Heart right ventricle (tissue), 16 donors: ENCODE results near the gene CYP2W1. TPM values are rescaled to one million over a fixed set of nuclear protein-coding genes. Genes with fewer than 3 reads are reported as not detected.

ENCODE experiments used
- ATAC-seq, 8 donors: fragments of 200-7000 bp; cut with Tn5 transposase; one replicate each; pipeline ENCODE4 v1.9.1; 2020; ENCODE audit warnings: mild to moderate bottlenecking in 8 of 8, moderate library complexity in 8 of 8, moderate number of reproducible peaks in 1 of 8
- DNase-seq, 2 donors: peaks; one replicate each; pipeline ENCODE4 v3.0.0-alpha.2; 2020
- H3K27ac ChIP-seq, 10 donors: fragments of 200-600 bp; sonication (generic) in 2 of 10; one replicate each; pipeline versions ENCODE4 v1.5.0 to v1.8.0; 2020 to 2022; ENCODE audit warnings: mild to moderate bottlenecking in 3 of 10
- H3K27me3 ChIP-seq, 7 donors: fragments of 200-600 bp; one replicate each; pipeline ENCODE4 v1.8.0; 2021 to 2022; ENCODE audit warnings: mild to moderate bottlenecking in 2 of 7
- H3K36me3 ChIP-seq, 9 donors: fragments of 200-600 bp; sonication (generic) in 1 of 9; one replicate each; pipeline versions ENCODE4 v1.5.0 to v1.8.0; 2020 to 2022; ENCODE audit warnings: mild to moderate bottlenecking in 2 of 9
- H3K4me1 ChIP-seq, 9 donors: fragments of 200-600 bp; sonication (generic) in 1 of 9; one replicate each; pipeline versions ENCODE4 v1.5.0 to v1.8.0; 2020 to 2022; ENCODE audit warnings: mild to moderate bottlenecking in 4 of 9
- H3K4me3 ChIP-seq, 10 donors: fragments of 200-600 bp; sonication (generic) in 2 of 10; one replicate each; pipeline versions ENCODE4 v1.5.0 to v1.8.0; 2020 to 2022; ENCODE audit warnings: mild to moderate bottlenecking in 7 of 10, moderate library complexity in 2 of 10
- H3K9me3 ChIP-seq, 11 donors: fragments of 200-600 bp in 10 of 11; sonication (generic) in 2 of 11; one replicate each; pipeline versions ENCODE4 v1.5.0 to v1.8.0; 2013 to 2022; ENCODE audit warnings: mild to moderate bottlenecking in 2 of 11, control low read depth in 1 of 11, moderate library complexity in 1 of 11
- WGBS, 2 donors: extraction: QIAGEN DNeasy Blood & Tissue Kit; methylation state at CpG; one replicate each; pipeline ENCODE4 v1.1.7; 2013; ENCODE audit warnings: inconsistent platforms in 1 of 2; 5-methylcytosine and 5-hydroxymethylcytosine counted together
- intact Hi-C, 10 donors: fragments of 100-400 bp; cut with DNase I; formaldehyde crosslinking; loops; one replicate each; pipeline versions ENCODE4 v1.11.1 to v1.14.2; 2022
- polyA plus RNA-seq, 2 donors: library from polyadenylated mRNA; stranded (reverse); fragments of 200-250 nt; gene quantifications; one replicate each; pipeline ENCODE4 v1.2.3, GENCODE V29; 2013
- total RNA-seq, 10 donors: library from RNA; stranded (reverse); fragmentation: NEBNext Ultra II Directional in 3 of 10; extraction: Animal tissue kit (Norgen Biotek cat#: 25700) in 3 of 10; gene quantifications; one replicate each; pipeline versions ENCODE4 v1.2.1 to v1.2.4, GENCODE V29; 2021 to 2023
- TF ChIP-seq, protein P1 (sequence below), 9 donors: fragments of 200-600 bp; sonication (generic) in 2 of 9; IDR thresholded peaks; one replicate each; pipeline versions ENCODE4 v1.5.0 to v1.8.0; 2021 to 2022; ENCODE audit warnings: antibody characterized with exemption in 9 of 9, mild to moderate bottlenecking in 5 of 9, moderate library complexity in 1 of 9
- donor health status: Arrhythmogenic right ventricular cardiomyopathy.
- donor health status: ischemic (EF 13 %, LVEDD 7.1; RV severe dilation, severe dysfunction).
- donor health status: healthy with polysubstance abuse.
- donor health status: DM: no; HTN: yes; CAD: no.
- donor health status: DM: no; HTN: no; CAD: no.
- donor health status: ischemic (EF 25% LVEDD 6.9; RV normal size, moderate dysfunction).
- donor health status: ischemic (EF 25% LVEDD 5.7; RV mildly dilated, moderate dysfunction).
- donor health status: healthy.
- donor health status: DM: yes; HTN: yes; CAD: no.
- donor health status: Ischemic cardiomyopathy.
- donor health status: ischemic (EF 35%, LVEDD 5.7; RV mildly dilated, moderate dysfunction).
- donor health status: nonischemic (EF 11% LVEDD 7.7; RV severe dilation, severe dysfunction).
- donor health status: DM: yes; HTN: yes; CAD: no.
- donor health status: PGD.
- donor health status: ischemic (EF 29% LVEDD 5.4; RV normal size, mild dysfunction).
- donor health status: nonischemic (EF 23%, LVEDD 6.1; RV moderate dilation, normal function).

CYP2W1 gene
- total and polyA plus RNA-seq, 12 donors: not detected

GRCh38 chr7:936386-937054 is 46.5 kb upstream of the CYP2W1 start:
- intact Hi-C loops: no loop called here
- ATAC-seq (no peak), DNase-seq (peak in 1 of 2 donors; percentile 5)
- Histone ChIP-seq H3K9me3 (peaks cover 0 to 8% (median 0%) of the 10 kb centered on the region in 11 donors), H3K27ac (no peak overlapping the region), H3K4me3 (no peak overlapping the region), H3K4me1 (peaks cover 0 to 14% (median 0%) of the 10 kb centered on the region in 9 donors), H3K36me3 (peaks cover 0 to 8% (median 0%) of the 10 kb centered on the region in 9 donors), H3K27me3 (no peaks in the 10 kb centered on the region)
- TF ChIP-seq, protein P1, sequence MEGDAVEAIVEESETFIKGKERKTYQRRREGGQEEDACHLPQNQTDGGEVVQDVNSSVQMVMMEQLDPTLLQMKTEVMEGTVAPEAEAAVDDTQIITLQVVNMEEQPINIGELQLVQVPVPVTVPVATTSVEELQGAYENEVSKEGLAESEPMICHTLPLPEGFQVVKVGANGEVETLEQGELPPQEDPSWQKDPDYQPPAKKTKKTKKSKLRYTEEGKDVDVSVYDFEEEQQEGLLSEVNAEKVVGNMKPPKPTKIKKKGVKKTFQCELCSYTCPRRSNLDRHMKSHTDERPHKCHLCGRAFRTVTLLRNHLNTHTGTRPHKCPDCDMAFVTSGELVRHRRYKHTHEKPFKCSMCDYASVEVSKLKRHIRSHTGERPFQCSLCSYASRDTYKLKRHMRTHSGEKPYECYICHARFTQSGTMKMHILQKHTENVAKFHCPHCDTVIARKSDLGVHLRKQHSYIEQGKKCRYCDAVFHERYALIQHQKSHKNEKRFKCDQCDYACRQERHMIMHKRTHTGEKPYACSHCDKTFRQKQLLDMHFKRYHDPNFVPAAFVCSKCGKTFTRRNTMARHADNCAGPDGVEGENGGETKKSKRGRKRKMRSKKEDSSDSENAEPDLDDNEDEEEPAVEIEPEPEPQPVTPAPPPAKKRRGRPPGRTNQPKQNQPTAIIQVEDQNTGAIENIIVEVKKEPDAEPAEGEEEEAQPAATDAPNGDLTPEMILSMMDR (IDR thresholded peaks at IDR 0.05): no peak
- WGBS, 2 donors: 85 to 86% methylated on average over 22 of the region's 22 CpGs

DNA sequence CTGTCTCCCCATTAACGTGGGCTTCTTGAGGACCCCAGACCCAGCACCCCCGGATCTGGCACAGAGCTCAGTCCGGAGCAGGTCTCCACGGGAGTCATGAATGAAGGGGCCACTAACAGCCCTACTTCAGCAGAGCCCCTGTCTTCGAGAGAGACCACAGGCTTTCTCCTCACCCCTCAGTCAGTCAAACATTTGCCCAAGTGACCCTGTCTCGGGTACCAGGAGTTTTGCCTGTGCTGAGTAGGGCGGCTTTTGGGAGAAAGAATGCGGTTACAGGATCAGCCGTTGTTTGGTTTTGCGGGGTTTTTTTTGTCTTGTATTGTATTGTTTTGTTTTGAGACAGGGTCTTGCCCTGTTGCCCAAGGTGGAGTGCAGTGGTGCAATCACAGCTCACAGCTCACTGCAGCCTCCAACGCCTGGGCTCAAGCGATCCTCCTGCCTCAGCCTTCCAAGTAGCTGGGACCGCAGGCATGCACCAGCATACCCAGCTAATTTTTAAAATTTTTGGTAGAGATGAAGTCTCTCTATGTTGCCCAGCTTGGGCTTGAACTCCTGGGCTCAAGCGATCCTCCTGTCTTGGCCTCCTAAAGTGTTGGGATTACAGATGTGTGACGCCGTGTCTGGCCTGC is 45.0 kb upstream of the CYP2W1 start:
- intact Hi-C loops: no loop called here
- H3K4me3 ChIP-seq: no peak overlapping the region
- no peaks in the 10 kb centered on the region for H3K27me3 ChIP-seq
- peaks cover 0 to 7% (median 0%) of the 10 kb centered on the region in 9 donors for H3K4me1 ChIP-seq
- ATAC-seq (no peak), DNase-seq (peak in 1 of 2 donors; percentile 1)
- H3K9me3 ChIP-seq: peaks cover 0 to 8% (median 0%) of the 10 kb centered on the region in 11 donors
- TF ChIP-seq, protein P1 (IDR thresholded peaks at IDR 0.05): no peak
- H3K27ac ChIP-seq: no peak overlapping the region
- peaks cover 0 to 8% (median 0%) of the 10 kb centered on the region in 9 donors for H3K36me3 ChIP-seq
- 88 to 90% methylated on average over 16 of the region's 16 CpGs for WGBS, 2 donors

GRCh38 chr7:938546-939185 is 44.3 kb upstream of the CYP2W1 start:
- TF ChIP-seq, protein P1 (IDR thresholded peaks at IDR 0.05): no peak
- 94 to 96% methylated on average over 27 of the region's 27 CpGs for WGBS, 2 donors
- intact Hi-C loops: no loop called here
- Histone ChIP-seq H3K9me3 (peaks cover 0 to 8% (median 0%) of the 10 kb centered on the region in 11 donors), H3K27me3 (peaks cover 0 to under 1% (median 0%) of the 10 kb centered on the region in 7 donors), H3K4me3 (no peak overlapping the region), H3K36me3 (peaks cover 0 to 8% (median 0%) of the 10 kb centered on the region in 9 donors), H3K4me1 (peaks cover 0 to 7% (median 0%) of the 10 kb centered on the region in 9 donors), H3K27ac (no peak overlapping the region)
- peak in 1 of 2 donors; percentile 4 for DNase-seq
- ATAC-seq: no peak

DNA sequence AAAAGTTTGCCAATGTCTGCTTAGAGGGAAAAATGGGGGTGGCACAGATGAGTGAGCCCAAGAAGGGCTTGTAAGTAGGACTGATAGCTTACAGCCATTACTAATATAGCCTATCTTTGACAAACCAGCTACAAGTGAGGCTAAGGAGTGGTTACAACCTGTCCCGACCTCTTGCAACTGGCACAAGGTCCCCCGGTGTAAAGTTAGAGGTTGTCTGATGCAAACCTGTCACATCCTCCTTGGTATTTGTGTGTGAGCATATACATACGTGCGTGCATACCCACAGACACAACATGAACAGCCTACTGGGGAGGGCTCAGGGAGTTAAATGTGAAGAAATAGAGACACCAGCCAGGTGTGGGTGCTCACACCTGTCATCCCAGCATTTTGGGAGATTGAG is 43.1 kb upstream of the CYP2W1 start:
- 92 to 93% methylated on average over 4 of the region's 4 CpGs for WGBS, 2 donors
- Histone ChIP-seq H3K27me3 (peaks cover 0 to 6% (median 0%) of the 10 kb centered on the region in 7 donors), H3K4me3 (no peak overlapping the region), H3K36me3 (peaks cover 0 to 6% (median 0%) of the 10 kb centered on the region in 9 donors), H3K4me1 (peaks cover 0 to 7% (median 0%) of the 10 kb centered on the region in 9 donors), H3K27ac (no peak overlapping the region), H3K9me3 (peaks cover 0 to 8% (median 0%) of the 10 kb centered on the region in 11 donors)
- no peak for DNase-seq
- TF ChIP-seq, protein P1 (IDR thresholded peaks at IDR 0.05): no peak
- intact Hi-C loops: no loop called here
- ATAC-seq: no peak
